Body of pancreas (tissue), 4 donors: ENCODE measurements around the gene TRAK1.

ENCODE experiments used
- CTCF ChIP-seq, 7 experiments: fragments of 450-650 bp in 4 of 7; fragments of 200-600 bp in 3 of 7; sonication (generic) in 3 of 7; IDR thresholded peaks; one replicate each; pipeline ENCODE4 v1.5.1; 2016 to 2019; ENCODE audit warnings: antibody characterized with exemption in 7 of 7
- POLR2A ChIP-seq, 3 donors: fragments of 450-650 bp; IDR thresholded peaks; one replicate each; pipeline ENCODE4 v1.6.1; 2016; ENCODE audit warnings: antibody characterized with exemption in 3 of 3, mild to moderate bottlenecking in 2 of 3

- no peak for TF ChIP-seq CTCF (IDR thresholded peaks at IDR 0.05)
- no peak for TF ChIP-seq POLR2A (IDR thresholded peaks at IDR 0.05)
These were observed 66.7 kb downstream of the TRAK1 start for GRCh38 chr3:42157540-42158538.
